HG02970 (cell line): ENCODE results near the gene DNAJC2.
"Not testable (repeated sequence)": the region's sequence is repeated elsewhere in the genome, so short reads cannot be mapped to it uniquely, and the experiment has no call there.

Experiments
- ATAC-seq: cut with Tn5 transposase; IDR thresholded peaks from one replicate; pipeline ENCODE4 v1.9.1; 2021; ENCODE audit warnings: mild to moderate bottlenecking, moderate library complexity, moderate number of reproducible peaks; ENCODE audit not compliant: unreplicated experiment, low FRiP score

DNAJC2 gene

GRCh38 chr7:103343758-103344452 lies 662 bp downstream of the DNAJC2 start:
- ATAC-seq, result no peak

GRCh38 chr7:103343332-103343731 lies 1.2 kb downstream of the DNAJC2 start:
- ATAC-seq, result no peak

GRCh38 chr7:103341466-103341865 lies 3.1 kb downstream of the DNAJC2 start:
- ATAC-seq, result no peak

GRCh38 chr7:103338864-103339263 lies 5.7 kb downstream of the DNAJC2 start:
- ATAC-seq, result no peak

GRCh38 chr7:103336761-103337160 lies 7.8 kb downstream of the DNAJC2 start:
- no peak for ATAC-seq

- ATAC-seq, result no peak
These were observed 18.8 kb downstream of the DNAJC2 start for GRCh38 chr7:103325744-103326143.

- ATAC-seq, result no peak
These were observed 27.6 kb downstream of the DNAJC2 start for GRCh38 chr7:103317009-103317408.

- ATAC-seq, result no peak
These were observed 28.1 kb downstream of the DNAJC2 start for GRCh38 chr7:103316380-103316941.

GRCh38 chr7:103314852-103315251 lies 29.7 kb downstream of the DNAJC2 start:
- ATAC-seq, result no peak

- ATAC-seq, result no peak
These were observed 36.9 kb downstream of the DNAJC2 start for GRCh38 chr7:103307503-103308231.

GRCh38 chr7:103301441-103301840 lies 43.1 kb downstream of the DNAJC2 start:
- ATAC-seq, result no peak

GRCh38 chr7:103299660-103300059 lies 44.9 kb downstream of the DNAJC2 start:
- ATAC-seq, result no peak

- ATAC-seq, result no peak
These were observed 46.8 kb downstream of the DNAJC2 start for GRCh38 chr7:103297837-103298179.

GRCh38 chr7:103296901-103297836 lies 47.4 kb downstream of the DNAJC2 start, which contains the start of gene PMPCB:
Gene PMPCB, plus strand, starts transcription at chr7:103297435. Its CDS starts 25 bp downstream, at chr7:103297460.
- ATAC-seq, result peak; percentile 94

GRCh38 chr7:103293526-103293925 lies 51.0 kb downstream of the DNAJC2 start:
- ATAC-seq, result no peak

GRCh38 chr7:103292122-103292521 lies 52.4 kb downstream of the DNAJC2 start:
- ATAC-seq, result no peak

- ATAC-seq, result not testable (repeated sequence)
These were observed 61.7 kb downstream of the DNAJC2 start for GRCh38 chr7:103282802-103283427.

GRCh38 chr7:103280803-103281155 lies 63.8 kb downstream of the DNAJC2 start:
- ATAC-seq, result not testable (repeated sequence)

- peak; percentile 87 for ATAC-seq
These were observed 64.4 kb downstream of the DNAJC2 start for GRCh38 chr7:103279963-103280802.
